Fibroblast of pulmonary artery (primary cell): Measurements from ENCODE around the gene HOXB8.

ENCODE experiments used
- DNase-seq: peaks from one replicate; pipeline ENCODE4 v3.0.0-alpha.2; 2010; ENCODE audit warnings: low read depth
- H3K4me3 ChIP-seq: replicated peaks from 2 replicates; pipeline ENCODE4 v1.5.1; 2011; ENCODE audit warnings: low read depth, mild to moderate bottlenecking, control low read depth, low read length, moderate library complexity
- CTCF ChIP-seq: IDR thresholded peaks from 2 replicates; pipeline ENCODE4 v1.5.1; 2011; ENCODE audit warnings: mild to moderate bottlenecking, control low read depth, low read length, inconsistent platforms; ENCODE audit errors: missing control alignments

Gene HOXB8

GRCh38 chr17:48646183-48647102 lies 31.4 kb upstream of the HOXB8 start:
- no peak overlapping the region for H3K4me3 ChIP-seq
- no peak for TF ChIP-seq CTCF
- no peak for DNase-seq

- DNase-seq: no peak
- H3K4me3 ChIP-seq: no peak overlapping the region
- no peak for TF ChIP-seq CTCF
Measured at GRCh38 chr17:48645639-48646182, 30.6 kb upstream of the HOXB8 start.

- no peak for DNase-seq
- TF ChIP-seq CTCF: no peak
- no peak overlapping the region for H3K4me3 ChIP-seq
Measured at GRCh38 chr17:48644910-48645557, 29.9 kb upstream of the HOXB8 start.

- DNase-seq: no peak
- no peak for TF ChIP-seq CTCF
- no peak overlapping the region for H3K4me3 ChIP-seq
Measured at GRCh38 chr17:48644159-48644558, 29.1 kb upstream of the HOXB8 start.

- TF ChIP-seq CTCF: no peak
Measured at GRCh38 chr17:48643697-48644012, 28.6 kb upstream of the HOXB8 start.

GRCh38 chr17:48642843-48643696 lies 28.0 kb upstream of the HOXB8 start:
- no peak for DNase-seq
- no peak for TF ChIP-seq CTCF
- H3K4me3 ChIP-seq: no peak overlapping the region

More at GRCh38 chr17:48643697-48644012, 28.6 kb upstream of the HOXB8 start:
- DNase-seq: no peak
- no peak overlapping the region for H3K4me3 ChIP-seq
